GM18499 (cell line): ENCODE measurements around the gene ADORA2B.

Source experiments
- ATAC-seq: cut with Tn5 transposase; IDR thresholded peaks from one replicate; pipeline ENCODE4 v1.9.1; 2021; ENCODE audit warnings: moderate number of reproducible peaks; ENCODE audit not compliant: insufficient read depth, unreplicated experiment

The ADORA2B gene

GRCh38 chr17:15952048-15952532, 7.2 kb downstream of the ADORA2B start:
- ATAC-seq, result no peak

GRCh38 chr17:15952916-15953790, 8.2 kb downstream of the ADORA2B start:
- ATAC-seq, result no peak

DNA sequence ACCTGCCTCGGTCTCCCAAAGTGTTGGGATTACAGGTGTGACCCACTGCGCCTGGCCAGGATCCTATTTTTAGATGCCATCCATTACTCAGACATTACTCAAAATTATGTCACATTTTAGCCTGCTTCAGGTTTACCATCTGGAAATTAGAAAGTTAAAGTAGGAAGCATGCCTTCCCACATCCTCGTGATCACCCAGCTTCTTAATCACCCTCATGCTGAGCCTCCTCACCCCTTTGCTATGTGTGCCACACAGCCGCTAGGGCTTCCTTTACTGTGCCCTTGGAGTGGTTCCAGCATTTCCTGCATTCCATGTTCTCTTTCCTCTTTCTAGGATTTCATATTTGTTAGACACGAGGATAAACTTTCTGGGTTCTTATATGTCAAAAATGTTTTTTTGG, 9.3 kb downstream of the ADORA2B start:
- no peak for ATAC-seq

GRCh38 chr17:15955793-15956541, 11.0 kb downstream of the ADORA2B start:
- ATAC-seq, result no peak

- ATAC-seq, result no peak
Observed at GRCh38 chr17:15957206-15957605, 12.3 kb downstream of the ADORA2B start.

- no peak for ATAC-seq
Observed at GRCh38 chr17:15957608-15958307, 12.8 kb downstream of the ADORA2B start.

- ATAC-seq, result no peak
Observed at GRCh38 chr17:15958484-15958854, 13.5 kb downstream of the ADORA2B start.

DNA sequence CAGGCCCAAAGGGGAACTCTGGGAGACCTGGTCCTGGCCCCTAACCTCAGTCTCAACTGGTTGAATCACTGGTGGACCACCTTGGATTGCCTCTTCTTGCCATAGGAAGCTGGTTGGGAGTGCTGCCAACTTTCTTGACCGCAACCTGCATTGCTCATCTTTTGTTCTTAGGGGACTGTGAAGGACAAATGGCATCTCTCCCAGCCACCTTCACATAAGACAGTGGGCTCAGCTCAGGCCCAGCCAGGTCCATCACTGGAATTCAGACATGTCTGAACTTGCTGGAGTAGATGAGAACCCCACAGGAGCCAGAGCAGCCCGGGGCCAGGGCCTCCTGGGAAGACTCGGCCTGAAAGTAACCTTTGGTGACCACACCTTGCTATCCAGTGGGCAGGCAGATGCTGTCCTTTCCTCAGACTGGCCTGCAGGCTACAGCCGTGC, 18.8 kb downstream of the ADORA2B start:
- no peak for ATAC-seq

GRCh38 chr17:15965528-15965927, 20.6 kb downstream of the ADORA2B start:
- ATAC-seq, result no peak

DNA sequence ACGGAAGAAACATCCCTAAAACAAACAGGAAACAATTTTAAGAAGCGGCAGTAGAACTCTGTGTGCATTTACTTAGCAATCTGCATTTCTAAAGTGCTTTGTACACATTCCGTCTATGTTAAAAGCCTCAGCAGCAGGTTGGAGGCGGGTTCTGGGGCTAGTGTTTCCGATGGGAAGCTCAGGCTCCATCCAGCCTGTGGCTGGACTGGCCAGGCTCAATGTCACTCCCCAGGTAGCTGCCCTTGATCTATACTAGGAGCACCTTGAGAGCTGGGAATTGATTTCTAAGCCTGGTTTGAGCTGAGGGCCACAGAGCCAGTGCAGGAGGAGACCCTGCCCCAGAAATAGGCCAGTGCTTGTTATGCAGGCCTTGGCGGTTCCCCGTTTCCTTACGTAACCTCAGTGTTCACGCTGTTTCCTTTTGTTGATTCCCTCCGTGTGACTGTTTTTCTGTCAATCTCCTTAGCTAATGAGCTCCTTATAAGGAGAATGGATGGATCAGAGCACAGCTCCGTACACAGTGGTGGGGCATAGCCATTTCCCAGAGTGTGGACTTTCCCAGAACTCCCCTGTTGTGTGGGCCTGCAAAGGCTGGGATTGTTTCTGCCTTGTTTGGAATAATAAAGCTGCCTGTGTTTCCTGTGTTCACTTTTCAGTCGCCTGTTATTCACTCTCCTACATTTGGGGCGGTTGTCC, 21.4 kb downstream of the ADORA2B start:
- no peak for ATAC-seq

DNA sequence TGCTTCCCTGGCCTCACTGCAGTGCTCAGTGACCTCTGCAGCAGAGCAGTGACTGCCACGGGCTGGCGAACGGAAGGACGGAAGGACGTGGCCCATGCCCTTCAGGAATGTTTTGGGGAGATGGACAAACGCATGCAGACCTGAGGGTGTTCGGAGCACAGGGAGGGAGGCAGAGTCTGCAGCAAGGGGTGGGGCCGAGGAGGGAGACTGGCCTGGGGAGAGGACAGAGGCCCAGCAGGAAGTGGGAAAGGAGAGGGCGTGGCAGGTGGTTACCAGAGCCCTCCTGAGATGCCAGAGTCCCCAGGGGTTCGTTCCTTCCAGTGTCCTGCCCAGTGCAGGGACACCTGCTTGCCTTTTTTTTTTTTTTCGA, 21.9 kb downstream of the ADORA2B start:
- no peak for ATAC-seq

GRCh38 chr17:15967706-15968399, 22.9 kb downstream of the ADORA2B start:
- ATAC-seq, result no peak

- no peak for ATAC-seq
Observed at GRCh38 chr17:15969463-15969862, 24.5 kb downstream of the ADORA2B start.

DNA sequence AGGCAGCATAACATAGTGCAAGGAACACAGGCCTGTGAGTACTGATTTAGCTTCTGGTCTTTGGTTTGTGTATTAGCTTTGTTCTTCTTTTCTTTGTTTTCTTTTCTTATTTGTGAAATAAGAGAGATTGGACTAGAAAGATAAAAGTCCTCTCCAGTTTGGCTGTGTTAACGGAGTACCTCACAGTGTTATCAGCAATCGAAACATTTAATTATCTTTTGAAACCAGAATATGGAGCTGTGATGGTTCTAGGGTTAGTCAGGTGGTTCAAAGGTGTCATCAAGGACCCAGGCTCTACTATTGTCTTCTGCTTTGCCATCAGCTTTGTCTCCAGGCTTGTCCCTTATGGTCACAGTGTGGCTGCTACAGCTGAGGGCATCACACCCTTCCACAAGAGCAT, 25.6 kb downstream of the ADORA2B start:
- ATAC-seq, result no peak

- ATAC-seq, result no peak
Observed at GRCh38 chr17:15971098-15971678, 26.3 kb downstream of the ADORA2B start.

DNA sequence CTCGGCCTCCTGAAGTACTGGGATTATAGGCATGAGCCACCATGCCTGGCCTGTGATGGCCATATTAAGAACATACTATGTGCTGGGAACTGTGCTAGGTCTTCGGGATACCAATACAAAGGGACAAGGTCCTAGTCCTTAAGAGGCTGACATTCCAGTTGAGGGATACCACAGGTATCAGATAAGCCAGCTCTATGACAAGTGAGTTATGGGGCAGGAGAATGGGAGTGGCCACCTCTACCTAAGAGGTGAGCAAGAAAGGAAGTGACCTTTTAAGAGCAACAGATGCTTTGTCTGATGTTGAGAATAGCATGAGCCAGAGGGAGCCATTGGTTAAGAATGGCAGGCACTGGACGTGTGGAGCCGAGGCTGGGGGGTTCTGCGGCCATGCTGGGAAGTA, 27.0 kb downstream of the ADORA2B start:
- ATAC-seq, result no peak

GRCh38 chr17:15972497-15972951, 27.6 kb downstream of the ADORA2B start:
- ATAC-seq, result no peak

- no peak for ATAC-seq
Observed at GRCh38 chr17:15973016-15973415, 28.1 kb downstream of the ADORA2B start.

DNA sequence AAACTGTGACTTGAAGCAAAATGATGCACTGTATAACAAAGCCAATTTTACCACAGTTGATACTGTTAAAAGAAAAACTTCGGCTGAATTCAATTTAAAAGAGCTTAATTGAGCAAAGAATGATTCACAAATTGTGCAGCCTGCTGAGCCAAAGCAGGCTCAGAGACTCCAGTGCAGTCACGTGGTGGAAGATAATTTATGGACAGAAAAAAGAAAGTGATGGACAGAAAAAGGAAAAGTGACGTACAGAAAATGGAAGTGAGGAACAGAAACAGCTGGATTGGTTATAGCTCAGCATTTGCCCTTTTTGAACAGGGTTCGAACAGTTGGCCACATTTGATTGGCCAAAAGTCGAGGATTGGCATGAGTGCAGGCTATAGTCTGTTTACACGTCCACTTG, 28.9 kb downstream of the ADORA2B start:
- no peak for ATAC-seq
